Measurements from ENCODE around the gene ZNF775. TPM values are rescaled to one million over a fixed set of nuclear protein-coding genes. Genes with fewer than 3 reads are reported as not detected.

ZNF775 gene
- polyA plus RNA-seq, 4 donors, result 1.1 to 6.5 (median 2.5) TPM

GRCh38 chr7:150443793-150444540 lies 64.8 kb downstream of the ZNF775 start:
- Histone ChIP-seq H3K4me1 (ENCODE audit: control insufficient read depth in 3 of 3, insufficient read depth in 2 of 3, low read depth in 1 of 3, low read length in 2 of 3) (no peaks in the 10 kb centered on the region), H3K4me3 (ENCODE audit: low read depth in 1 of 3, low read length in 3 of 3) (no peak overlapping the region), H3K9me3 (ENCODE audit: control insufficient read depth in 2 of 2, insufficient read depth in 1 of 2, low read depth in 1 of 2, low read length in 1 of 2) (peaks cover 0 to 9% of the 10 kb centered on the region in 2 donors), H3K27ac (ENCODE audit: low read depth in 1 of 3, low read length in 2 of 3) (no peak overlapping the region), H3K36me3 (ENCODE audit: control insufficient read depth in 3 of 3, insufficient read depth in 2 of 3, low read depth in 1 of 3, low read length in 3 of 3) (no peaks in the 10 kb centered on the region), H3K27me3 (ENCODE audit: control insufficient read depth in 3 of 3, insufficient read depth in 3 of 3, low read length in 3 of 3) (no peaks in the 10 kb centered on the region)
- whole genome bisulfite sequencing, 3 donors, result 81 to 88% (median 84%) methylated on average over 18 of the region's 18 CpGs
- no peak for FAIRE-seq
- DNase-seq, result no peak

- WGBS, 3 donors, result 75 to 87% (median 86%) methylated on average over 7 of the region's 7 CpGs
Measured at GRCh38 chr7:150444674-150445365, 65.7 kb downstream of the ZNF775 start.

GRCh38 chr7:150446288-150446938 lies 67.3 kb downstream of the ZNF775 start:
- Histone ChIP-seq H3K4me3 (ENCODE audit: low read depth in 1 of 3, low read length in 3 of 3) (no peak overlapping the region), H3K27ac (ENCODE audit: low read depth in 1 of 3, low read length in 2 of 3) (no peak overlapping the region), H3K27me3 (ENCODE audit: control insufficient read depth in 3 of 3, insufficient read depth in 3 of 3, low read length in 3 of 3) (peaks cover 0 to 8% (median 0%) of the 10 kb centered on the region in 3 donors), H3K9me3 (ENCODE audit: control insufficient read depth in 2 of 2, insufficient read depth in 1 of 2, low read depth in 1 of 2, low read length in 1 of 2) (peaks cover 0 to 9% of the 10 kb centered on the region in 2 donors), H3K4me1 (ENCODE audit: control insufficient read depth in 3 of 3, insufficient read depth in 2 of 3, low read depth in 1 of 3, low read length in 2 of 3) (no peaks in the 10 kb centered on the region), H3K36me3 (ENCODE audit: control insufficient read depth in 3 of 3, insufficient read depth in 2 of 3, low read depth in 1 of 3, low read length in 3 of 3) (no peaks in the 10 kb centered on the region)
- FAIRE-seq (no peak), DNase-seq (peak in 1 of 2 donors; percentile 24)
- 89 to 94% (median 92%) methylated on average over 2 of the region's 2 CpGs for WGBS, 3 donors

More at GRCh38 chr7:150444674-150445365, 65.7 kb downstream of the ZNF775 start:
- no peak for FAIRE-seq
- peaks cover 0 to 9% of the 10 kb centered on the region in 2 donors for H3K9me3 ChIP-seq (ENCODE audit: control insufficient read depth in 2 of 2, insufficient read depth in 1 of 2, low read depth in 1 of 2, low read length in 1 of 2)
- no peaks in the 10 kb centered on the region for H3K4me1 ChIP-seq (ENCODE audit: control insufficient read depth in 3 of 3, insufficient read depth in 2 of 3, low read depth in 1 of 3, low read length in 2 of 3)
- no peaks in the 10 kb centered on the region for H3K27me3 ChIP-seq (ENCODE audit: control insufficient read depth in 3 of 3, insufficient read depth in 3 of 3, low read length in 3 of 3)
- DNase-seq, result no peak
- no peak overlapping the region for H3K4me3 ChIP-seq (ENCODE audit: low read depth in 1 of 3, low read length in 3 of 3)
- H3K36me3 ChIP-seq (ENCODE audit: control insufficient read depth in 3 of 3, insufficient read depth in 2 of 3, low read depth in 1 of 3, low read length in 3 of 3), result no peaks in the 10 kb centered on the region
- no peak overlapping the region for H3K27ac ChIP-seq (ENCODE audit: low read depth in 1 of 3, low read length in 2 of 3)

Other genes starting within 250 kb of the ZNF775 start
- gene LRRC61, start 56.0 kb upstream of the ZNF775 start, polyA plus RNA-seq, result 10 to 100 TPM in 2 of 4 donors, 1 to 10 TPM in 2; 5.6 to 23.6 (median 12.3) TPM
- 1 to 10 TPM; 2.4 to 9.6 (median 6.0) TPM for gene ACTR3C, start 55.8 kb upstream of the ZNF775 start, polyA plus RNA-seq
- gene RARRES2, start 37.7 kb upstream of the ZNF775 start, polyA plus RNA-seq, result 100 to 1,000 TPM in 1 of 4 donors, 10 to 100 TPM in 2, 1 to 10 TPM in 1; 9.6 to 109 (median 36.9) TPM
- gene REPIN1, start 10.5 kb upstream of the ZNF775 start, polyA plus RNA-seq, result 100 to 1,000 TPM in 2 of 4 donors, 10 to 100 TPM in 2; 46.5 to 138 (median 78.0) TPM
- gene GIMAP8, start 71.3 kb downstream of the ZNF775 start, polyA plus RNA-seq, result 10 to 100 TPM in 1 of 4 donors, 1 to 10 TPM in 2, under 1 TPM in 1; 0.67 to 14.0 (median 4.1) TPM
- 10 to 100 TPM in 3 of 4 donors, 1 to 10 TPM in 1; 3.1 to 31.1 (median 14.0) TPM for gene GIMAP7, start 135.5 kb downstream of the ZNF775 start, polyA plus RNA-seq
- gene GIMAP4, start 188.1 kb downstream of the ZNF775 start, polyA plus RNA-seq, result 10 to 100 TPM in 3 of 4 donors, 1 to 10 TPM in 1; 4.2 to 37.8 (median 15.7) TPM